Activated CD4-positive, alpha-beta T cell treated with anti-CD3 and anti-CD28 coated beads for 4 hours (primary cell): ENCODE data around the gene RPS6KB1.
"Not testable (repeated sequence)": the region's sequence is repeated elsewhere in the genome, so short reads cannot be mapped to it uniquely, and the experiment has no call there.

ENCODE experiments used
- DNase-seq, 2 donors: peaks; one replicate each; pipeline ENCODE4 v3.0.0-alpha.2; 2020

Gene RPS6KB1

GRCh38 chr17:59872351-59872750, 20.6 kb upstream of the RPS6KB1 start:
- DNase-seq, result no peak

- DNase-seq, result not testable (repeated sequence)
Observed at GRCh38 chr17:59873414-59873813, 19.5 kb upstream of the RPS6KB1 start.

GRCh38 chr17:59874376-59874775, 18.5 kb upstream of the RPS6KB1 start:
- no peak for DNase-seq

- no peak for DNase-seq
Observed at GRCh38 chr17:59876107-59876506, 16.8 kb upstream of the RPS6KB1 start.

- no peak for DNase-seq
Observed at GRCh38 chr17:59877965-59878364, 15.0 kb upstream of the RPS6KB1 start.

GRCh38 chr17:59878624-59879023, 14.3 kb upstream of the RPS6KB1 start:
- DNase-seq, result no peak

- DNase-seq, result no peak
Observed at GRCh38 chr17:59884861-59885260, 8.1 kb upstream of the RPS6KB1 start.

GRCh38 chr17:59888145-59888750, 4.7 kb upstream of the RPS6KB1 start:
- no peak for DNase-seq

- DNase-seq, result no peak
Observed at GRCh38 chr17:59890720-59891119, 2.2 kb upstream of the RPS6KB1 start.

- peak in 1 of 2 donors; percentile 1 for DNase-seq
Observed at GRCh38 chr17:59892251-59892923, 534 bp upstream of the RPS6KB1 start.

GRCh38 chr17:59893676-59894100, 767 bp downstream of the RPS6KB1 start:
- no peak for DNase-seq

- no peak for DNase-seq
Observed at GRCh38 chr17:59897090-59897489, 4.2 kb downstream of the RPS6KB1 start.

GRCh38 chr17:59899099-59899498, 6.2 kb downstream of the RPS6KB1 start:
- no peak for DNase-seq

GRCh38 chr17:59901604-59902003, 8.7 kb downstream of the RPS6KB1 start:
- DNase-seq, result no peak

- no peak for DNase-seq
Observed at GRCh38 chr17:59903455-59903854, 10.5 kb downstream of the RPS6KB1 start.

- DNase-seq, result no peak
Observed at GRCh38 chr17:59907467-59907866, 14.5 kb downstream of the RPS6KB1 start.

GRCh38 chr17:59914274-59914854, 21.4 kb downstream of the RPS6KB1 start:
- DNase-seq, result peak; percentile 16 to 23

- no peak for DNase-seq
Observed at GRCh38 chr17:59916446-59916845, 23.5 kb downstream of the RPS6KB1 start.

GRCh38 chr17:59920637-59921036, 27.7 kb downstream of the RPS6KB1 start:
- not testable (repeated sequence) for DNase-seq

GRCh38 chr17:59930121-59930520, 37.2 kb downstream of the RPS6KB1 start:
- DNase-seq, result not testable (repeated sequence)

- not testable (repeated sequence) for DNase-seq
Observed at GRCh38 chr17:59930768-59931167, 37.8 kb downstream of the RPS6KB1 start.

- not testable (repeated sequence) for DNase-seq
Observed at GRCh38 chr17:59933317-59933716, 40.4 kb downstream of the RPS6KB1 start.

- DNase-seq, result peak; percentile 14 to 18
Observed at GRCh38 chr17:59940697-59941096, 47.8 kb downstream of the RPS6KB1 start.

- no peak for DNase-seq
Observed at GRCh38 chr17:59941131-59941530, 48.2 kb downstream of the RPS6KB1 start.
